NCI-H1417 (cell line): ENCODE data around the gene SRRT.

Experiments
- DNase-seq, 3 experiments: peaks; one replicate each; lab custom pipeline; 2025; lab: John Stamatoyannopoulos, UW

The SRRT gene

DNA sequence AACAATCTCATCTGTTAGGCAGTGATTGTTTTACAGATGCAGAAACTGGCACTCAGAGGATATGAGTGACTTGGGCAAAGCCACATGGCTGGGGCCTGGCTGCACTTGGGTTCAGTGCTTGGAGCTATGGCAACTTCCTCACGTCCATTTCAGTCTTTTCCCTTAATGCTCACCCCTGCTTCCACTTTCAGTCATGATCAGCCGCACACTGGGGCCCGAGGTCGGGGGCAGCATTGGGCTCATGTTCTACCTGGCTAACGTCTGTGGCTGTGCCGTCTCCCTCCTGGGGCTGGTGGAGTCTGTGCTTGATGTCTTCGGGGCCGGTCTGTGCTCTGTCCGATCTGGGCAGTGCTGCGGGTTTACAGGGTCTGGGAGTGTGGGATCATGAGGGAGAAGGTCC, 19.4 kb upstream of the SRRT start:
- no peak for DNase-seq

DNA sequence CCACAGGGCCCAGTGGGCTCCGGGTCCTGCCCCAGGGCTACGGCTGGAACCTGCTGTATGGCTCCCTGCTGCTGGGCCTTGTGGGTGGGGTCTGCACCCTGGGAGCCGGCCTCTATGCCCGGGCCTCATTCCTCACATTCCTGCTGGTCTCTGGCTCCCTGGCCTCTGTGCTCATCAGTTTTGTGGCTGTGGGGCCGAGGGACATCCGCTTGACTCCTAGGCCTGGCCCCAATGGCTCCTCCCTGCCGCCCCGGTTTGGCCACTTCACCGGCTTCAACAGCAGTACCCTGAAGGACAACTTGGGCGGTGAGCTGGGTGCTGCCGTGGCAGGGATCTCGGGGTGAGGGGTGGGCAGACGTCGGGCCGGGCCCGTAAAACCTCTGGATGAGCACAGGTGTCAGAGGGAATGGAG, 18.0 kb upstream of the SRRT start:
- no peak for DNase-seq

DNA sequence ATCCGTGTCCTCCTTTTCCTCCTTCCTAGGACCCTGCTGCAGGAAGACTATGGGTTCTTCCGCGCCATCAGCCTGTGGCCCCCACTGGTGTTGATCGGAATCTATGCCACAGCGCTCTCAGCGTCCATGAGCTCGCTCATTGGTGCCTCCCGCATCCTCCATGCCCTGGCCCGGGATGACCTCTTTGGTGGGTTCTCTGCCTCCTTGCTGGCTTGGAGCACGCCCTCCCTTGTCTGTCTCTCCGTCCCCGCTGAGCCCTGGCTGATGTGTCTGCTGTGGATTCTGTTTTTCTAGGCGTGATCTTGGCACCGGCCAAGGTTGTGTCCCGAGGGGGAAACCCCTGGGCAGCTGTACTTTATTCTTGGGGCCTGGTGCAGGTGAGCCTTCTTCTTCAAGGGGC, 15.0 kb upstream of the SRRT start:
- no peak for DNase-seq

DNA sequence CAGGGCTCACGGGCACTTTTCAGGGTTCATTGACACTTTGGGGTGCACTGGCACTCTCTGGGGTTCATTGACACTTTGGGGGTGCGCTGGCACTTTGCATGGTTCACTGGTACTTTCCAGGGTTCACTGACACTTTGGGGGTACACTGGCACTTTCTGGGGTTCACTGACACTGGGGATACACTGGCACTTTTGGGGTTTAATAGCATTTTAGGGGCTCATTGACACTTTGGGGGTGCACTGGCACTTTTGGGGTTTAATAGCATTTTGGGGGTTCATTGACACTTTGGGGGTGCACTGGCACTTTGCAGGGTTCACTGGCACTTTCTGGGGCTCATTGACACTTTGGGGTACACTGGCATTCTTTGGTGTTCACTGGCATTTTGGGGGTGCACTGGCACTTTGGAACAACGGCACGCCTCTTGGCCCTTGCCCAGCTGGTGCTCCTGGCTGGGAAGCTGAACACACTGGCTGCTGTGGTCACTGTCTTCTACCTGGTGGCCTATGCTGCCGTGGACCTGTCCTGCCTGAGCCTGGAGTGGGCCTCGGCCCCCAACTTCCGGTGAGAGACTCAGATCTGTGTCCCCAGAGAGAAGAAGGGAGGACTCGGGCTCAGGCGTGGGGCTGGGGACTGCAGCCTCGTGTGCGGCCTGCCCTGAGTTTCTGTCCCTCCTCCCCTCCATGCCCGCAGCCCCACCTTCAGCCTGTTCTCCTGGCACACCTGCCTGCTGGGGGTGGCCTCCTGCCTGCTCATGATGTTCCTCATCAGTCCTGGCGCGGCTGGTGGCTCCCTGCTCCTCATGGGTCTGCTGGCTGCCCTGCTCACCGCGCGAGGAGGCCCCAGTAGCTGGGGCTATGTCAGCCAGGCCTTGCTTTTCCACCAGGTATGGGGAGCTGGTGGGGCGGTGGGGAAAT, 13.9 kb upstream of the SRRT start:
- no peak for DNase-seq

DNA sequence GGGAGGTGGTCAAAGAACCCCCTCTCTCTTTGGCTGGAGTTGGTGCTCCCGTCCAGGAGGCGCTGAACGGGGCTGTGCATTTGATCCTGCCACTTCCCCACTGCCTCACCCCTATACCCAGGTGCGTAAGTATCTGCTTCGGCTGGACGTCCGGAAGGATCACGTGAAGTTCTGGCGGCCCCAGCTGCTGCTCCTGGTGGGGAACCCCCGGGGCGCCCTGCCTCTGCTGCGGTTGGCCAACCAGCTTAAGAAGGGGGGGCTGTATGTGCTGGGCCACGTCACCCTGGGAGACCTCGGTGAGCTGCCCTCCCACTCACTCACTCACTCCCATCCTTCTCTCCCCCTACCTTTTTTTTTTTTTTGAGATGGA, 13.3 kb upstream of the SRRT start:
- DNase-seq, result no peak

DNA sequence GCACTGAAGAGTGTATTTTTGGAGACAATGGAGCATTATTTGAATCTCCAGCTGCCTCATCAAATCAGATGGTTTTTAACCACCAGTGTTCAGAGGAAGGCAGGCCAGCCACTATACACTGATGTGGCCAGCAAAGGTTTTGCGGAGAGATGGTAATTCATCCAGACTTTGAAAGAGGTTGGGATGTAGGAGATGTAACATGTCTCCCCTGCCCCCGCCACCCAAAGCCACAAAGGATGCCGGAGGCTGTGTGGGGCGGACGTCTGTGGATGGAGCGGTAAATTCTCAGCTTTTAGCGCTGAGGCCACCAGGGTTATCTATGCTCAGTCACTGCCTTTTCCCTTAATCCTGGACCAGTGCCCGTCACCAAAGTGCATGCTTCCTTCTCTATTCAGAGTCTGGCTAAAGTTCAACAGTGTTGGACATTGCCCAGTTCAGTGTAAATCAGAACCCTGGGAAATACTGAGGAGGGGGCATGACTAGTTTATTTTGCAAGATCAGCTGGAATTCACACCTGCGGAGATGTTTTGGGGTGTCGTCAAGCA, 11.4 kb upstream of the SRRT start:
- no peak for DNase-seq

DNA sequence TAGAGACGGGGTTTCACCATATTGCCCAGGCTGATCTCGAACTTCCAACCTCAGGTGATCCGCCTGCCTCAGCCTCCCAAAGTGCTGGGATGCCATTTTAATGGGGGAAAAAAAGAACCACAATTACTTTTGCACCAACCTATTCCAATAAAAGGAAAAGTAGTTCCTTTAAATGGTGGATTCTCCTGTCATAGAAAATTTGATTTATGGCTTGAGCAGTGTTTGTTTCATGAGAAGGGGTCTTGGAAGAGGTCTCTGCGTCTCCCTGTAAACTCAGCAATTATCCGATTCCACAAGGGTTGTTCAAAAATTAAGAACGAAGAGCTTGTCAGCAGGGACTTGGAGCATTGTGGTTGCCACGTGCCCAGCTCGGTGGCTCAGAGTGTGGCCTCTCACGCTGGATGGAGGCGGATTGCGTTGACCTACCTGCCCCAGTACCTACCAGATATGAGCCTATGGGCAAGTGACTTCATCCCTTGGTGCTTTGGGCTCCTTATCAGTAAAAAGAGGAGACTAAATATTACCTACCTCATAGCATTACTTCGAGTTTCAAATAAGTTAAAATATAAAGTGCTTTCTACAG, 10.5 kb upstream of the SRRT start:
- no peak for DNase-seq

DNA sequence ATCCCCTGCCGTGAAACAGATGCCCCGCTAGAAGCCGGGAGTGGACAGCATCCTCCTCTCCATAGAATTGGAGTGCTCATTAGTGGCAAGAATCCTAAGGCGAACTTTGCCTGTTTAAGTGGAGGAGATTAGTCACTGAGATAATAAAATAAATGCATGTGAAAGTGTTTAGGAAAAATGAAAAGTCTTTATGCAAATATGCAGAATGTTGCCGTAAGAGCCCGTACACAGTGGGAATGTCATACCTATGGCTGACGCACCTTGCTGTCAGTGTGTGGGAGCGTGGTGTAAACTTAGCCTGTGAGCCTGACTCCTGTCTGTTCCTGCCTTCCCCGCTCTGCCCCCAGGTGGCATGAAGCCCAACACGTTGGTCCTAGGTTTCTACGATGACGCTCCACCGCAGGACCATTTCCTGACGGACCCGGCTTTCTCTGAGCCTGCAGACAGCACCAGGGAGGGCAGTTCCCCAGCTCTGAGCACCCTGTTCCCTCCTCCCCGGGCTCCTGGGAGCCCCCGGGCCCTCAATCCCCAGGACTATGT, 9.5 kb upstream of the SRRT start:
- no peak for DNase-seq

DNA sequence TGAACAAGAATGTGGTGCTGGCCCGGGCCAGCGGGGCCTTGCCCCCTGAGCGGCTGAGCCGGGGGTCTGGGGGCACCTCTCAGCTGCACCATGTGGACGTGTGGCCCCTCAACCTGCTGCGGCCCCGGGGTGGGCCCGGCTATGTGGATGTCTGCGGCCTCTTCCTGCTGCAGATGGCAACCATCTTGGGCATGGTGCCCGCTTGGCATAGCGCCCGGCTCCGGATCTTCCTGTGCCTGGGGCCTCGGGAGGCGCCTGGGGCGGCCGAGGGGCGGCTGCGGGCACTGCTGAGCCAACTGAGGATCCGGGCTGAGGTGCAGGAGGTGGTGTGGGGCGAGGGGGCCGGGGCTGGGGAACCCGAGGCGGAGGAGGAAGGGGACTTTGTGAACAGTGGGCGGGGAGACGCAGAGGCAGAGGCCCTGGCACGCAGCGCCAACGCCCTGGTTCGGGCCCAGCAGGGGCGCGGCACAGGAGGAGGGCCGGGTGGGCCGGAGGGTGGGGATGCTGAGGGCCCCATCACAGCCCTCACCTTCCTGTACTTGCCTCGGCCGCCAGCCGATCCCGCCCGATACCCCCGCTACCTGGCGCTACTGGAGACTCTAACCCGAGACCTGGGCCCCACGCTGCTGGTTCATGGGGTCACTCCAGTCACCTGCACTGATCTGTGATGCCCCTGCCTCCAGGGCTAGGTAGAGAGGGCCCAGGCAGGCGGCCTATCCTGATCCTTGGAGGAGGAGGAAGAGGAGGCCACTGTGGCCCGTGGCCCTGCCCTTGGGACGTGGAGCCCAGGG, 8.8 kb upstream of the SRRT start:
- no peak for DNase-seq

DNA sequence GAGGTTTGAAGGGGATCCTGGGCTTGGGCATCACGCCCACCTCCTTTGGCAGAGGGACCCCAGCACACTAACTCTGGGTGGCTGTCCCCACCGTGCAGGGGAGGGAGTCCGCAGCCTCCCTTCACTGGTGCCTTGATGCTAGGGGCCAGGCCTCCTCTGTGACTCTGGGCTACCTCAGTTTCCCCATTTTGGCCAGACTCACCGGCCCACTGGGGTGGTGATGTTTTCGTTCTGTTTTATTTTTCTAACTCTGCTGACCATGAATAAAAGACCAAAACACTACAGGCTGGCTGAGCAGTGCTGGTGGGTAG, 8.2 kb upstream of the SRRT start:
- no peak for DNase-seq

DNA sequence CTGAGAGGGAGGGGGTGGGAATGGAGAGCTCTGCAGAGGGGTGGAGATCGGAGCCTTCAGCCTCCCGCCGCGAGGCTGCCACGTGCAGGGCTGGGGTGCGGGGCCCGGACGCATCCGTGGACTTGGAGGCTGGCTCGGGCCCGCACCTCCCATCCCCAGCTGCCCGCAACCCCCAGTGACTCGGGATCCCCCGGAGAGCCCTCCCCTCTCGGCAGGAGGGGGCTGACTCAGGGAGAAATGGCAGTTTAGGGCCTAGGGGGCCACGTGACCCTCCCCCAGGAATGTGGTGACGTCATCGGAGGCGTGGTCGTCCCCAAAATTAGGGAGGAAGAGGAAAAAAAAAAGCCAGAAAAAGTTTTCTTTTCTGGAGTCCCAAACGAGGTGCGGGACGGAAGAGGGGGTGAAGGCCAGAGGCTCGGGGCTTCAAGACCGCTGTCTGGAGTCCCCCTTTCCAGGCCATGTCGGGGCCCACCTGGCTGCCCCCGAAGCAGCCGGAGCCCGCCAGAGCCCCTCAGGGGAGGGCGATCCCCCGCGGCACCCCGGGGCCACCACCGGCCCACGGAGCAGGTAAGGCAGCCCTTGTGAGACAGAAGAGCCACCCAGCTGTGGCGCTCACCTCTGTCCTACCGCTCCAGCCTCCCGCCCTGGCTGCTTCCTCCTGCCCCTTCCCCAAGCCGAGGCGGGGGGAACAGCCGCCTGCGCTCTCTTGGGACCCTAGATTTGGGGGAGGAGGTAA, 7.7 kb upstream of the SRRT start, which contains the start of gene TRIP6:
Gene TRIP6, plus strand, starts transcription at position 348 of the 736 bp plus-strand sequence. Its CDS starts 111 bp downstream, at position 459.
- DNase-seq, result peak in 2 of 3 experiments; percentile 39 to 46

DNA sequence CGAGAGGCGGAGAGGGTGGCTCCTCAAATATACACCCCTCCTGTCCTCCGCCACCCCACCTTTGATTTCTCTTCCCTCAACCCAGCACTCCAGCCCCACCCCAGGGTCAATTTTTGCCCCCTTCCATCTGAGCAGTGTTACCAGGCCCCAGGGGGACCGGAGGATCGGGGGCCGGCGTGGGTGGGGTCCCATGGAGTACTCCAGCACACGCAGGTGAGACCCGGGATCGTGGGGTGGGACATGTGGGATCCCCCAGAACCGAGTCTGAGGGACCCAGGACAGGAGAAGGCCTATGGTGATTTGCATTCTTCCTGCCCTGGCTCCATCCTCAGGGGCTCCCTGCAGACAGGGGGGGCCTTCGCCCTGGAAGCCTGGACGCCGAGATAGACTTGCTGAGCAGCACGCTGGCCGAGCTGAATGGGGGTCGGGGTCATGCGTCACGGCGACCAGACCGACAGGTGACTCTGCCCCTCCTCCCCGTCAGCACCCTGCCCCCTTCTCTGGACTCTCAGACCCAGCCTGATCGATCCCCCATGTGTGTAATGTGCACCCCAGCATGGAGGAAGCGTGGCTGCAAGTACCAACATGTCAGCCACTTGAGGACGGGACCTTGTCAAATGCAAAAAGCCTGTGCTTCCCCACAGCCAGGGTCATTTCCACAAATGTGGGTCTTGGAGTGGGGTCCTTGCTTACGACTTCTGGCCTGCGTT, 7.0 kb upstream of the SRRT start:
- no peak for DNase-seq

DNA sequence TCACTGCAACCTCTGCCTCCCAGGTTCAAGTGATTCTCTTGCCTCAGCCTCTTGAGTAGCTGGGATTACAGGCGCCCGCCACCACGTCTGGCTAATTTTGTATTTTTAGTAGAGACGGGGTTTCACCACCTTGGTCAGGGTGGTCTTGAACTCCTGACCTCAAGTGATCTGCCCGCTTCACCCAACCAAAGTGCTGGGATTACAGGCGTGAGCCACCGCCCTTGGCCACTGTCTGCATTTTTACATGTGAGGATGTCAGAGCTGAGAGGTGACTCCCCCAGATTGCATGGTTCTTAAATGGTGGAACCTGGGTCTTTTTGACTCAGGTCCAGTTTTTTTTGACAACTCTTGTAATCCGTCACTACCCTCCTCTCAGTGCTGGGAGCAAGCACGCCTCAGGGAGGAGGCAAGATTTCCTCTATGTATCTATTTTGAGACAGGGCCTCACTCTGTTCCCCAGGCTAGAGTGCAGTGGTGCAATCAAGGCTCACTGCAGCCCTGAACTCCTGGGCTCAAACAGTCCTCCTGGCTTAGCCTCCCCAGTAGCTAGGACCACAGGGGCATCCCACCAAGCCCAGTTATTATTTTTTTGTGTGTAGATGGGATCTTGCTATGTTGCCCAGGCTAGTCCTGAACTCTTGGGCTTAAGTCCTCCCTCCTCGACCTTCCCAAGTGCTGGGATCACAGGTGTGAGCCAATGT, 1.2 kb upstream of the SRRT start:
- DNase-seq, result no peak

DNA sequence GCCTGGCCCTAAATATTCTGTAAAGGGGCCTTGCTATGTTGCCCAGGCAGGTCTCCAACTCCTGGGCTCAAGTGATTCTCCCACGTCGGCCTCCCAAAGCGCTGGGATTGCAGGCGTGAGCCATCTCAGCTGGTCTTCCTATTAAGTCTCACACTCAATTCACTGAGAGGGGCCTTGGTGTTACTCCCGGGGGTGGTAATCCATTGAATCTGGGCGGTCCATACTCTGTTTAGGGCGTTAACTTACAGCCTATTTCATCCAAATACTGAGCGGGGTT, 665 bp upstream of the SRRT start:
- DNase-seq, result no peak

DNA sequence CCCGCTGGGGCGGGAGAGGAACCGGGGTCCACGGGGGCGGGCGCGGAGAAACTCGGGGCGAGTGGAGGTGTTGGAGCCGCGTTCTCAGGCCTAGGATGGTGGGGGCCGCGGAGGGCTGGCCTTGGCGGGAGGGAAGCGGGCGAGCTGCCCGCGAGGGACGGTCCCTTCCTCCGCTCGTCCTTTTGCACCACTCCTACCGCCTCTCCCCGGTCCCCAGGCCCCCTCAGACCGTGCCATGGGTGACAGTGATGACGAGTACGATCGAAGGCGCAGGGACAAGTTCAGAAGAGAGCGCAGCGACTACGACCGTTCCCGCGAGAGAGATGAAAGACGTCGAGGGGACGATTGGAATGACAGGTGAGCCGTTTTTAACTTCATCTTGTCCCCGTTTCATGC, 451 bp downstream of the SRRT start:
- DNase-seq, result peak in 1 of 3 experiments; percentile 73

DNA sequence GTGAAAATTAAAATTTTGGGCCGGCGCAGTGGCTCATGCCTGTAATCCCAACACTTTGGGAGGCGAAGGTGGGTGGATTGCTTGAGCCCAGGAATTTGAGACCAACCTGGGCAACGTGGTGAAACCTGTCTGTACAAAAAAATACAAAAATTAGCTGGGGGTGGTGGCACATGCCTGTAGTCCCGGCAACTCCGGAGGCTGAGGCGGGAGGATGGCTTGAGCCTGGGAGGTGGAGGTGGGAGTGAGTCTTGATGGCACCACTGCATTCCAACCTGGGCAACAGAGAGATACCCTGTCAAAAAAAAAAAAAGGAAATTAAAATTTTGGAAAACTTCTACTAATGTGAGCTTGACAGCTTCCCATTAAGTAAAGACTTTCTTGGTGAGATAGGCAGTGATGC, 3.1 kb downstream of the SRRT start:
- DNase-seq, result no peak

DNA sequence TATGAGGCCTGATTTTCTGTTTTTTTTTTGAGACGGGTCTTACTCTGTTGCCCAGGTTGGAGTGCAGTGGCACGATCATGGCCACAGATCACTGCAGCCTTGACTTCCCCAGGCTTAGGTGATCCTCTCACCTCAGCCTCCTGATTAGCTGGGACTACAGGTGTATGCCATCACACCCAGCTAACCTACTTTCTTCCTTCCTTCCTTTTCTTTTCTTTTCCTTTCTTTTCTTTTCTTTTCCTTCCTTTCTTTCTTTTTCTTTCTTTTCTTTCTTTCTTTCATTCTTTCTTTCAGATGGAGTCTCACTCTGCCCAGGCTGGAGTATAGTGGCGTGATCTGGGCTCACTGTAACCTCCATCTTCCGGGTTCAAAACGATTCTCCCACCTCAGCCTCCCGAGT, 3.8 kb downstream of the SRRT start:
- DNase-seq, result no peak

DNA sequence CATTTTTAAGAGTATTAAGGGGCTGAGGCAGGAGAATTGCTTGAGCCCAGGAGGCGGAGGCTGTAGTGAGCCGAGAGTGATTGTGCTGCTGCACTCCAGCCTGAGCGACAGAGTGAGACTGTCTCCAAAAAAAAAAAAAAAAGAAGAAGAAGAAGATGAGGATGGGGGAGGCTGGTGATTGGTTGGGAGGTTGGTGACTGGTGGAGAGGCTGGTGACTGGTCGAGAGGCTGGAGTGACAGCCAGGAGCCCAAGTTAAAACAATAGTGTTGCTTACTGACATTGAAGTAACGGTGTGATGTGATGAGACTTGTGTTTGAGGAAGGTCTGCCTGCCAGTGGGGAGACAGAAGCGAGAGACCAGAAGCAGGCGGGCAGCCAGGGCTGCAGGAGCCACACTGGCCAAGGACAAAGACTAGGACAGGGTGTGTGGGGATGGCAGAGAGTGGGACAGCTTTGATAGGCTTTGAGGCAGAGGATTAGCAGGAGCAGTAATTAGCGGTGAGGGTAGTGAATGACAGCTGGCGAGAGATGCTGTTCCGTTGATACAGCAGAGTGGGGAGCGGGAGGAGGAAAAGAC, 4.9 kb downstream of the SRRT start:
- DNase-seq, result no peak

DNA sequence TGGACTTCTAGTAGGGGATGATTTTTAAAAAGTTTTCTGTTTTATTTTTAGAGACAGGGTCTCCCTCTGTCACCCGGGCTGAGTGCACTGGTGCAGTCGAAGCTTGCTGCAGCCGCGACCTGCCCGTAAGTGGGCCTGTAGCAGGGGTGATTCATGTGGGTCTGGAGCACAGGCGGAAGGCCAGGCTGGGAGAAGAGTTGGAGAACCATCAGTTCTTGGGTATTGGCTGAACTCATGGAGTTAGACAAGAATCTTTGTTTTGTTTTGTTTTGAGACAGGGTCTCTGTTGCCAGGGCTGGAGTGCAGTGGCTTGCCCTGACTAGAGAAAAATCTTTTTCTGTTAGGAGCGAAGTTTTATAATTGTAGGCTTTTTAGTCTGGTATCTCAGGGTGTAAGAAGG, 5.7 kb downstream of the SRRT start:
- DNase-seq, result no peak

DNA sequence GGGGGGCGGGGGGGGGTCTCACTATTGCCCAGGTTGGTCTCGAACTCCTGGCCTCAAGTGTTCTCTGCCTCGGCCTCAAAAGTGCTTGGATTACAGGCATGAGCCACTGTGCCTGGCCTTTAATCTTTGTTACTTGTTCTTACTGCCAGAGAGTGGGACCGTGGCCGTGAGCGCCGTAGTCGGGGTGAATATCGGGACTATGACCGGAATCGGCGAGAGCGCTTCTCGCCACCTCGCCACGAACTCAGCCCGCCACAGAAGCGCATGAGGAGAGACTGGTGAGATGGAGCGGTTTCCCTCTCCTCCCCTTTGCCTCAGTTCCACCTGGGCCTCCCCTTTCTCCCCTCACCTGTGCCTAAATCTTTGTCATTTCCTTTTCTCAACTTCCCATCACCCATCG, 6.2 kb downstream of the SRRT start:
- DNase-seq, result no peak
